K562 (cell line): ENCODE results near the gene GPD1L. TPM values are rescaled to one million over a fixed set of nuclear protein-coding genes. Genes with fewer than 3 reads are reported as not detected.

ENCODE experiments used
- ATAC-seq: fragments of 200-7000 bp; cut with Tn5 transposase; 3 replicates; pipeline ENCODE4 v1.9.1; 2020; ENCODE audit warnings: moderate library complexity
- BruUV-seq: library from RNA; stranded (reverse); fragments of 400-500 nt; replicated peaks from 2 replicates; lab custom pipeline; 2021; lab: Mats Ljungman, UMichigan
- CTCF ChIA-PET: fragments of 300-600 bp; formaldehyde crosslinking; extraction: SDS; loops from one replicate; lab custom pipeline; 2021; ENCODE audit warnings: low intra/inter-chr PET ratio; lab: Yijun Ruan, JAX
- POLR2A ChIA-PET: fragments of 300-600, 350-650 bp; sonication (Branson Sonifier 250); formaldehyde crosslinking; extraction: SDS; loops from one replicate; lab custom pipeline; 2021; ENCODE audit warnings: antibody characterized with exemption, inconsistent platforms; lab: Yijun Ruan, JAX
- DNase-seq, 4 experiments: peaks; one replicate each; pipeline versions ENCODE4 v3.0.0 to v3.0.0-alpha.2; 2011 to 2018; ENCODE audit warnings: low spot score in 3 of 4, mixed read lengths in 3 of 4; ENCODE audit errors: extremely low read depth in 1 of 4
- FAIRE-seq: peaks from 2 replicates; lab custom pipeline; 2011; peaks lifted over from hg19 to GRCh38; lab: Jason Lieb, UNC
- H2AFZ ChIP-seq: 2 replicates; pipeline ENCODE4 v1.6.0; 2011; ENCODE audit warnings: low read depth, low read length, control low read depth, inconsistent platforms
- H3K27ac ChIP-seq: fragments of 200-600 bp; 3 replicates; pipeline ENCODE4 v1.8.0; 2011; ENCODE audit warnings: low read depth, mild to moderate bottlenecking, control low read depth, inconsistent platforms, low read length, moderate library complexity, mixed read lengths; ENCODE audit errors: extremely low read depth
- H3K27me3 ChIP-seq, 2 experiments: fragments of 300-600 bp in 1 of 2; 2 replicates in 1 of 2; 3 replicates in 1 of 2; pipeline versions ENCODE4 v1.6.0 to v1.8.0; 2011; ENCODE audit warnings: inconsistent platforms in 2 of 2, low read length in 2 of 2, mild to moderate bottlenecking in 1 of 2, mixed read lengths in 1 of 2, moderate library complexity in 1 of 2; ENCODE audit not compliant: control insufficient read depth in 2 of 2, insufficient read depth in 2 of 2
- H3K36me3 ChIP-seq: fragments of 300-600 bp; 3 replicates; pipeline ENCODE4 v1.8.0; 2011; ENCODE audit warnings: mild to moderate bottlenecking, low read length, inconsistent platforms; ENCODE audit not compliant: control insufficient read depth, insufficient read depth
- H3K4me1 ChIP-seq, 2 experiments: fragments of 200-600 bp in 1 of 2; replicated peaks in 1 of 2; 2 replicates in 1 of 2; 3 replicates in 1 of 2; pipeline versions ENCODE4 v1.5.1 to v1.8.0; 2011; ENCODE audit warnings: inconsistent platforms in 2 of 2, low read length in 2 of 2, mild to moderate bottlenecking in 1 of 2, mixed read lengths in 1 of 2, moderate library complexity in 1 of 2; ENCODE audit not compliant: control insufficient read depth in 2 of 2, insufficient read depth in 2 of 2
- H3K4me2 ChIP-seq: 2 replicates; pipeline ENCODE4 v1.6.1; 2011; ENCODE audit warnings: low read length, control low read depth, inconsistent platforms, mixed read lengths; ENCODE audit not compliant: insufficient read depth
- H3K4me3 ChIP-seq: fragments of 200-600 bp; sonication (generic), shearing (Covaris generic); 2 replicates; pipeline ENCODE4 v1.5.1; 2016; ENCODE audit warnings: control low read depth, inconsistent platforms
- H3K79me2 ChIP-seq: fragments of 200-600 bp; 3 replicates; pipeline ENCODE4 v1.8.0; 2011; ENCODE audit warnings: low read length, inconsistent platforms; ENCODE audit not compliant: control insufficient read depth, insufficient read depth
- H3K9ac ChIP-seq, 2 experiments: 2 replicates each; pipeline versions ENCODE4 v1.6.0 to v1.6.1; 2011; ENCODE audit warnings: low read depth in 2 of 2, low read length in 2 of 2, control low read depth in 1 of 2, inconsistent platforms in 1 of 2, mild to moderate bottlenecking in 1 of 2, mixed read lengths in 1 of 2; ENCODE audit not compliant: insufficient read depth in 1 of 2
- H3K9me1 ChIP-seq: one replicate; pipeline ENCODE4 v1.6.0; 2011; ENCODE audit warnings: inconsistent platforms, mild to moderate bottlenecking, low read length, moderate library complexity; ENCODE audit not compliant: control insufficient read depth, insufficient read depth
- H3K9me3 ChIP-seq: replicated peaks from 2 replicates; pipeline ENCODE4 v1.5.1; 2011; ENCODE audit warnings: low read depth, low read length, inconsistent platforms; ENCODE audit not compliant: control insufficient read depth, insufficient read depth
- H4K20me1 ChIP-seq: replicated peaks from 2 replicates; pipeline ENCODE4 v1.6.1; 2011; ENCODE audit warnings: low read length, inconsistent platforms, mixed read lengths; ENCODE audit not compliant: control insufficient read depth, insufficient read depth
- CBX2 ChIP-seq: fragments of 200-600 bp; sonication (generic); IDR thresholded peaks from one replicate; pipeline ENCODE4 v1.6.1; 2012; ENCODE audit warnings: mild to moderate bottlenecking, low read length, inconsistent platforms; ENCODE audit not compliant: insufficient read depth, poor library complexity, severe bottlenecking
- NCOA6 ChIP-seq: fragments of 450-650 bp; IDR thresholded peaks from 2 replicates; pipeline ENCODE4 v1.6.1; 2017; ENCODE audit warnings: mild to moderate bottlenecking
- NFYB ChIP-seq: IDR thresholded peaks from 2 replicates; pipeline ENCODE4 v1.6.1; 2011; ENCODE audit warnings: mild to moderate bottlenecking, moderate library complexity; ENCODE audit not compliant: insufficient read length; ENCODE audit errors: extremely low read depth
- RBM25 ChIP-seq: fragments of 200-400 bp; formaldehyde crosslinking; IDR thresholded peaks from 2 replicates; pipeline ENCODE4 v1.6.1; 2018; ENCODE audit warnings: low read length, low read depth, moderate library complexity; ENCODE audit not compliant: severe bottlenecking
- ZFP30 ChIP-seq: fragments of 250-450 bp; sonication (Bioruptor Pico); IDR thresholded peaks from 2 replicates; pipeline ENCODE4 v1.8.0; 2022; ENCODE audit warnings: moderate library complexity, mild to moderate bottlenecking, inconsistent platforms, borderline replicate concordance
- ZFP36 ChIP-seq: fragments of 150-350 bp; IDR thresholded peaks from 2 replicates; pipeline ENCODE4 v1.6.1; 2018; ENCODE audit warnings: low read length, low read depth; ENCODE audit not compliant: partially characterized antibody
- WGBS: fragments of 100-300 bp; shearing (Covaris generic); methylation state at CpG from one replicate; pipeline ENCODE4 v1.1.6; 2016; ENCODE audit warnings: low coverage, mixed read lengths; ENCODE audit not compliant: insufficient coverage; ENCODE audit errors: missing lambda C conversion rate; 5-methylcytosine and 5-hydroxymethylcytosine counted together
- in situ Hi-C: fragments of 300-500 bp; cut with MboI; formaldehyde crosslinking; loops from 4 replicates; pipeline ENCODE4 v1.15.0; 2018; ENCODE audit warnings: inconsistent platforms, mixed read lengths
- intact Hi-C: fragments of 100-400 bp; cut with micrococcal nuclease; formaldehyde crosslinking; loops from 2 replicates; pipeline ENCODE4 v1.14.2; 2022
- polyA plus RNA-seq, 8 experiments: library from polyadenylated mRNA; depleted of rRNA in 4 of 8; stranded (reverse) in 5 of 8; unstranded in 3 of 8; fragments of >200 nt; fragmentation: Nextera tagmentation in 2 of 8; fragmentation: Illumina TruSeq in 1 of 8; extraction: Ambion mirVana in 2 of 8; extraction: Trizol in 1 of 8; gene quantifications; 2 replicates each; pipeline versions ENCODE4 v1.2.1 to v1.2.3, GENCODE V29; 2011 to 2014; ENCODE audit warnings: inconsistent platforms in 1 of 8, missing spikeins in 1 of 8
- total RNA-seq, 7 experiments: library from RNA; depleted of rRNA in 6 of 7; stranded (reverse); fragments of >200 nt in 6 of 7; fragmentation: Illumina TruSeq in 2 of 7; extraction: Trizol in 2 of 7; gene quantifications; 2 replicates each; pipeline versions ENCODE4 v1.2.1 to v1.2.3, GENCODE V29; 2011 to 2021; ENCODE audit warnings: low replicate concordance in 1 of 7

Gene GPD1L
- total and polyA plus RNA-seq, 9 of the 15 experiments (the other 6 are each of a cell fraction or from before 2014, with no cell fraction given), result 1.6 to 17.3 (median 12.3) TPM

DNA sequence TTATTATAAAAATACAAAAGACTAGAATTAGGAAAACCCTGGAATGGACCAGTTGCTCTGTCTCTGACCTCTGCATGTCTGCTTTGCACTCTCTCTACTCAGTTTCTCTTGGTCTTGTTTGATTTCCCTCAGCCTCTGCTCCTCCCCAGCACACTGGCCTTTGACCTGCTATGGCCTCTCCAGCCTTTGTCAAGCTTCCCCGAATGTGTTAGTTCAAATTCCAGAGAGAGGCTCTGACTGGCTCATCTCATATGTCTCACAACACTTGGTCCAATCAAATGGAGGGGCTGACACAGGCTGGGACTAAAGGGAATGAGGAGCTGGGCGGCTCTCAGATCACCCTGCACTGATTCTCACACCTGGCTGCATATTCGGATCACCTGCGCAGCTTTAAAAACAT is 79.7 kb downstream of the GPD1L start:
- Histone ChIP-seq H4K20me1 (no peaks in the 10 kb centered on the region), H3K27me3 (peaks cover 6 to 12% of the 10 kb centered on the region in 2 experiments; a peak in 4 of 5 replicates), H2AFZ (no peak overlapping the region), H3K27ac (no peak overlapping the region), H3K4me2 (no peak overlapping the region), H3K9me1 (no peaks in the 10 kb centered on the region)
- DNase-seq (no peak), FAIRE-seq (no peak), ATAC-seq (no peak; the same call in 2 of the 3 replicates)
- POLR2A ChIA-PET, result interaction anchor here (1.4 kb wide), 1 partner anchor 13 kb away, joined by 4 read pairs; no protein-coding TSS in a partner anchor
- in situ Hi-C loops, result no loop called here
- no TSS peak for BruUV-seq
- TF ChIP-seq RBM25 (no peak), NFYB (peak; percentile 9)
- TF ChIP-seq, all 486 proteins: peak for 1
- WGBS, result 0% methylated on average over 4 of the region's 4 CpGs
- intact Hi-C loops, result no loop called here
- H3K4me3 ChIP-seq, result no peak overlapping the region
- no peaks in the 10 kb centered on the region for H3K4me1 ChIP-seq
- CTCF ChIA-PET, result no interaction called here
- no peaks in the 10 kb centered on the region for H3K9me3 ChIP-seq
- no peaks in the 10 kb centered on the region for H3K36me3 ChIP-seq
- H3K79me2 ChIP-seq, result no peaks in the 10 kb centered on the region
- no peak overlapping the region for H3K9ac ChIP-seq

DNA sequence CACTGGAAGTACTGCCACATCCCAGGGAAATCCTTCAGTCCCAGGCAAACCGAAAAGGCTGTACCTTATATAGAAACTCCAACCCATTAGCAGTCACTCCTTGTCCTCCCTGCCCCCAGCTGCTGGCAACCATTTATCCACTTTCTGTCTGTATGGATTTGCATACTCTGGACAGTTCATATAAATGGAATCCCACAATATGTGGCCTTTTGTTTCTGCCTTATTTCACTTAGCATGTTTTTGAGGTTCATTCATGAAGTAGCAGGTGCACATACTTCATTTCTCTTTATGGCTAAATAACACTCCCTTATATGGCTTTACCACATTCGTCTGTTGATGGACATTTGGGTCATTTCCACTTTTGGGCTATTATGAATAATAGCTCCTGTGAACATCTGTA is 80.5 kb downstream of the GPD1L start:
- 0% methylated on average over 2 of the region's 2 CpGs for WGBS
- H3K4me2 ChIP-seq, result no peak overlapping the region
- no TSS peak for BruUV-seq
- in situ Hi-C loops (no loop called here), intact Hi-C loops (no loop called here)
- H3K79me2 ChIP-seq, result no peaks in the 10 kb centered on the region
- ATAC-seq, result no peak
- H3K27me3 ChIP-seq, result peaks cover 6 to 7% of the 10 kb centered on the region in 2 experiments; a peak in 4 of 5 replicates
- DNase-seq, result no peak
- ChIA-PET POLR2A (interaction anchor here (1.4 kb wide), 1 partner anchor 12 kb away, joined by 4 read pairs; no protein-coding TSS in a partner anchor), CTCF (no interaction called here)
- no peak overlapping the region for H3K4me3 ChIP-seq
- no peaks in the 10 kb centered on the region for H3K36me3 ChIP-seq
- no peaks in the 10 kb centered on the region for H4K20me1 ChIP-seq
- H2AFZ ChIP-seq, result no peak overlapping the region
- no peaks in the 10 kb centered on the region for H3K9me3 ChIP-seq
- no peak for FAIRE-seq
- TF ChIP-seq ZFP36 (no peak), NCOA6 (no peak), CBX2 (no peak), ZFP30 (CRISPR knock-in tag) (no peak)
- H3K9me1 ChIP-seq, result no peaks in the 10 kb centered on the region
- no peak overlapping the region for H3K9ac ChIP-seq
- no peak overlapping the region for H3K27ac ChIP-seq
- no peaks in the 10 kb centered on the region for H3K4me1 ChIP-seq
